Inflammatory macrophage treated with lipopolysaccharide for 4 hours (primary cell): ENCODE results near the gene NSG1.

ENCODE experiments used
- DNase-seq: peaks from one replicate; pipeline ENCODE4 v3.0.0-alpha.2; 2020

The NSG1 gene

GRCh38 chr4:4396628-4397440 is 9.9 kb downstream of the NSG1 start:
- no peak for DNase-seq

GRCh38 chr4:4397441-4397819 is 10.5 kb downstream of the NSG1 start:
- DNase-seq, result no peak

GRCh38 chr4:4398430-4398829 is 11.5 kb downstream of the NSG1 start:
- no peak for DNase-seq

GRCh38 chr4:4401036-4401435 is 14.1 kb downstream of the NSG1 start:
- DNase-seq, result no peak

- DNase-seq, result no peak
Observed at GRCh38 chr4:4402966-4403365, 16.1 kb downstream of the NSG1 start.

GRCh38 chr4:4405358-4405962 is 18.6 kb downstream of the NSG1 start:
- no peak for DNase-seq

- DNase-seq, result no peak
Observed at GRCh38 chr4:4406455-4407298, 19.8 kb downstream of the NSG1 start.

- DNase-seq, result no peak
Observed at GRCh38 chr4:4407299-4408131, 20.6 kb downstream of the NSG1 start.

- DNase-seq, result no peak
Observed at GRCh38 chr4:4408132-4408523, 21.2 kb downstream of the NSG1 start.

GRCh38 chr4:4408576-4409335 is 21.9 kb downstream of the NSG1 start:
- DNase-seq, result no peak

- DNase-seq, result no peak
Observed at GRCh38 chr4:4409416-4410115, 22.7 kb downstream of the NSG1 start.

- no peak for DNase-seq
Observed at GRCh38 chr4:4410271-4410670, 23.4 kb downstream of the NSG1 start.

- DNase-seq, result no peak
Observed at GRCh38 chr4:4411906-4412305, 25.0 kb downstream of the NSG1 start.

- no peak for DNase-seq
Observed at GRCh38 chr4:4412641-4413372, 25.9 kb downstream of the NSG1 start.

- no peak for DNase-seq
Observed at GRCh38 chr4:4413373-4413725, 26.4 kb downstream of the NSG1 start.

GRCh38 chr4:4413806-4414205 is 26.9 kb downstream of the NSG1 start:
- no peak for DNase-seq

- no peak for DNase-seq
Observed at GRCh38 chr4:4415107-4415805, 28.4 kb downstream of the NSG1 start.

GRCh38 chr4:4415806-4416805 is 29.2 kb downstream of the NSG1 start:
- no peak for DNase-seq

- no peak for DNase-seq
Observed at GRCh38 chr4:4416981-4417380, 30.1 kb downstream of the NSG1 start.
